Natural killer cell (primary cell): Measurements from ENCODE around the gene NDUFS6. TPM values are rescaled to one million over a fixed set of nuclear protein-coding genes. Genes with fewer than 3 reads are reported as not detected.

ENCODE experiments used
- ATAC-seq, 3 donors: fragments of 150-1000 bp in 2 of 3; fragments of 200-7000 bp in 1 of 3; cut with Tn5 transposase; 1 replicate in 1 of 3; 2 replicates in 2 of 3; pipeline ENCODE4 v1.10.0; 2021; ENCODE audit warnings: mild to moderate bottlenecking in 2 of 3, moderate library complexity in 2 of 3
- DNase-seq, 2 donors: peaks; one replicate each; pipeline versions ENCODE4 v3.0.0 to v3.0.0-alpha.2; 2013 to 2021; ENCODE audit warnings: mixed read lengths in 1 of 2
- H3K27ac ChIP-seq: one replicate; pipeline ENCODE4 v1.5.1; 2013; ENCODE audit warnings: mild to moderate bottlenecking, low read length
- H3K27me3 ChIP-seq: one replicate; pipeline ENCODE4 v1.6.1; 2013; ENCODE audit warnings: low read length; ENCODE audit not compliant: control insufficient read depth, insufficient read depth
- H3K36me3 ChIP-seq: one replicate; pipeline ENCODE4 v1.6.1; 2013; ENCODE audit warnings: low read length; ENCODE audit not compliant: control insufficient read depth, insufficient read depth
- H3K4me1 ChIP-seq: one replicate; pipeline ENCODE4 v1.6.1; 2013; ENCODE audit warnings: low read length; ENCODE audit not compliant: control insufficient read depth, insufficient read depth
- H3K4me3 ChIP-seq: one replicate; pipeline ENCODE4 v1.5.1; 2013; ENCODE audit warnings: low read length
- H3K9me3 ChIP-seq: one replicate; pipeline ENCODE4 v1.6.1; 2013; ENCODE audit warnings: low read length; ENCODE audit not compliant: control insufficient read depth, insufficient read depth
- H3K27ac Mint-ChIP-seq, 2 donors: one replicate each; pipeline ENCODE4 v1.8.0; 2022; ENCODE audit warnings: mild to moderate bottlenecking in 2 of 2, mixed read lengths in 2 of 2, moderate library complexity in 1 of 2
- H3K27me3 Mint-ChIP-seq, 2 donors: one replicate each; pipeline ENCODE4 v1.8.0; 2022; ENCODE audit warnings: low read depth in 2 of 2, mixed read lengths in 2 of 2
- H3K36me3 Mint-ChIP-seq: one replicate; pipeline ENCODE4 v1.8.0; 2022; ENCODE audit warnings: mixed read lengths
- H3K4me1 Mint-ChIP-seq, 2 donors: one replicate each; pipeline ENCODE4 v1.8.0; 2022; ENCODE audit warnings: mixed read lengths in 2 of 2
- H3K4me3 Mint-ChIP-seq: one replicate; pipeline ENCODE4 v1.8.0; 2022; ENCODE audit warnings: mild to moderate bottlenecking, moderate library complexity, mixed read lengths
- H3K9me3 Mint-ChIP-seq, 2 donors: one replicate each; pipeline ENCODE4 v1.8.0; 2022; ENCODE audit warnings: mixed read lengths in 2 of 2
- WGBS: methylation state at CpG from one replicate; pipeline ENCODE4 v1.1.7; 2013; ENCODE audit warnings: missing lambda C conversion rate; ENCODE audit not compliant: insufficient coverage; 5-methylcytosine and 5-hydroxymethylcytosine counted together
- intact Hi-C: fragments of 100-400 bp; cut with micrococcal nuclease; formaldehyde crosslinking; loops from one replicate; pipeline ENCODE4 v1.14.2; 2022
- total RNA-seq, 4 donors: library from RNA; stranded (reverse); fragments of 120-200 nt in 1 of 4; gene quantifications; one replicate each; pipeline versions ENCODE4 v1.2.3 to v1.2.4, GENCODE V29; 2013 to 2022
- TF ChIP-seq, protein P1 (sequence below): fragments of 200-600 bp; IDR thresholded peaks from one replicate; pipeline ENCODE4 v1.8.0; 2022; ENCODE audit warnings: antibody characterized with exemption

Gene NDUFS6
- total RNA-seq, 3 donors from 2014 or later (not counting 1 experiment from before 2014, with no cell fraction given): 19.2 to 25.9 (median 22.5) TPM

DNA sequence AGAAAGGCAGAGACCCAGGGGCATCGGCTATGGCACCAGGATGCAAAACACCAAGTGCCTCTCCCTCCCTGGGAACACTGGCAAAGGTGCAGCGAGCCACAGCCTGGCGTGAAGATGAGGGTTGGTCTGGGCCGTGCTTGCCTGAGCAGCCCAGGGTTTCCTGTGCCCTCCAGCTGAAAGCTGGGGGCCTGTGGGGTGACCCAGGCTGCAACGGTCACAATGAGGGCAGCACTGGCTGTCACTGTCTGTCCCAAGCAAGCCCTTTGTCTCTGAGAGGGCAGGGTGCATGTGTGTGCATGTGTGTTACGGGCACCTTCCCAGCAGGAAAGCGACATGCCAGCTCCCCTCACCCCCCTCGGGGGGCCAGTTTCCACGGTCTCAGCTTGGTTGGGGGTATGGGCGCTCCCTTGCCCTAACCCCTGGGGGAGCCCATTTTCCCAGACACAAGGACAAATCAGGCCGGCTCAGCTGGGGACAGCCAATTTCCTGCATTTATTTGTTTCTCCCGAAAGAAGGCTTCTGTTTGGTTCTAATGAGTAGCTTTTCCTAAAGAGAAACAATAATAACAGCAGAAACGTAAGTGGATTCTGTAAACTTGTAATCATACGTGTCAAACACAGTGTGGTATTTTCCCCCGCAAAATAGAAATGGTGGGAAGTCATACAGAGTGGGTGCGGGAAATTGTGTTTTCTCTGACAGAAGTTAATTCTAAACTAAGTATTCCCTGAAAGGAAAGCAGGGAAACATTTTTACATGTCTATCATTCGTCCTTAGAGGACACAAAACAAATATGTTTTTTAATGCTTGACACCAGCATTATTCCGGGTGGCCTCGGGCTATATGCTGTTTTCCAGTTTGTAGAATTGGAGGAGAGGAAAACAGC lies 22.8 kb upstream of the NDUFS6 start:
- H3K27ac ChIP-seq: no peak overlapping the region
- WGBS: 69% methylated on average over 17 of the region's 19 CpGs
- no peaks in the 10 kb centered on the region for H3K9me3 Mint-ChIP-seq
- H3K4me3 ChIP-seq: no peak overlapping the region
- H3K4me1 Mint-ChIP-seq: no peaks in the 10 kb centered on the region
- ATAC-seq (no peak), DNase-seq (no peak)
- no peaks in the 10 kb centered on the region for H3K4me1 ChIP-seq
- no peaks in the 10 kb centered on the region for H3K27me3 ChIP-seq
- H3K9me3 ChIP-seq: no peaks in the 10 kb centered on the region
- TF ChIP-seq, protein P1, sequence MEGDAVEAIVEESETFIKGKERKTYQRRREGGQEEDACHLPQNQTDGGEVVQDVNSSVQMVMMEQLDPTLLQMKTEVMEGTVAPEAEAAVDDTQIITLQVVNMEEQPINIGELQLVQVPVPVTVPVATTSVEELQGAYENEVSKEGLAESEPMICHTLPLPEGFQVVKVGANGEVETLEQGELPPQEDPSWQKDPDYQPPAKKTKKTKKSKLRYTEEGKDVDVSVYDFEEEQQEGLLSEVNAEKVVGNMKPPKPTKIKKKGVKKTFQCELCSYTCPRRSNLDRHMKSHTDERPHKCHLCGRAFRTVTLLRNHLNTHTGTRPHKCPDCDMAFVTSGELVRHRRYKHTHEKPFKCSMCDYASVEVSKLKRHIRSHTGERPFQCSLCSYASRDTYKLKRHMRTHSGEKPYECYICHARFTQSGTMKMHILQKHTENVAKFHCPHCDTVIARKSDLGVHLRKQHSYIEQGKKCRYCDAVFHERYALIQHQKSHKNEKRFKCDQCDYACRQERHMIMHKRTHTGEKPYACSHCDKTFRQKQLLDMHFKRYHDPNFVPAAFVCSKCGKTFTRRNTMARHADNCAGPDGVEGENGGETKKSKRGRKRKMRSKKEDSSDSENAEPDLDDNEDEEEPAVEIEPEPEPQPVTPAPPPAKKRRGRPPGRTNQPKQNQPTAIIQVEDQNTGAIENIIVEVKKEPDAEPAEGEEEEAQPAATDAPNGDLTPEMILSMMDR: no peak
- H3K27ac Mint-ChIP-seq: no peak overlapping the region
- intact Hi-C loops: no loop called here
- no peaks in the 10 kb centered on the region for H3K36me3 ChIP-seq
- peaks cover 0 to 6% of the 10 kb centered on the region in 2 donors for H3K27me3 Mint-ChIP-seq
- no peak overlapping the region for H3K4me3 Mint-ChIP-seq
- H3K36me3 Mint-ChIP-seq: no peaks in the 10 kb centered on the region

DNA sequence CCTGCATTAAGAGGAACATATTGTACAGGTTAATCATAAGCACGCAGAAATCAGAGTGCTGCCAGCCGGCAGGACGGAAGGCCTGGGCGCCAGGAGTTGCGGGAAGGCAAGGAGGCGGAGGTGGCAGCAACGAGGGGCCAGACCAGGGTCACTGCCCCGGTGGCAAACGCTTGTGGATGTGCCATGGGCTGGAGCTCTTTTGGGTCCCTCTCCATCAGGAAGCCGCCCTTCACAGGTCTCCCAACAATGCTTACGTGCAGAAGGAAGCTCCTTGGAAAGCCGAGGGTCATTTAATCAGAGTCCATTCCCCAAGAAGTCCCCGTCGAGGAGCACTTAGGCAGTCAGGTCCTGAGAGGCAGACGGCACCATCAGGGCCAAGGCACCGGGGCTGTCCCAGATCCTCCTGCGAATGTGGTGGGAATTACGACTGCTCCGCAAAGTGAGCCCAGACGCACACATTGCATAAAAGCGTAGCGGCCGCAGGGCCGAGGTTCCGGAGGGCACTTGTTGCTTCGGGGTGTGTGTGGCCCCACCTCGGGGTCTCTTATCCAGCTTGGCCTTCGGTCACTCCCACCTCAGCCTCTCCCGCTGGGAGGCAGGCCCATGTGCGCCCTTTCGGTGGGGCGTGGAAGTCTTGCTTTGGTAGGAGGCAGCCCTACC lies 22.1 kb upstream of the NDUFS6 start:
- DNase-seq (no peak), ATAC-seq (no peak)
- Mint-ChIP-seq H3K27ac (no peak overlapping the region), H3K36me3 (no peaks in the 10 kb centered on the region), H3K4me1 (no peaks in the 10 kb centered on the region), H3K27me3 (peaks cover under 1 to 7% of the 10 kb centered on the region in 2 donors), H3K9me3 (no peaks in the 10 kb centered on the region), H3K4me3 (no peak overlapping the region)
- Histone ChIP-seq H3K27ac (no peak overlapping the region), H3K9me3 (no peaks in the 10 kb centered on the region), H3K4me1 (no peaks in the 10 kb centered on the region), H3K36me3 (no peaks in the 10 kb centered on the region), H3K27me3 (no peaks in the 10 kb centered on the region), H3K4me3 (no peak overlapping the region)
- WGBS: 89% methylated on average over 32 of the region's 32 CpGs
- TF ChIP-seq, protein P1: no peak
- intact Hi-C loops: no loop called here

DNA sequence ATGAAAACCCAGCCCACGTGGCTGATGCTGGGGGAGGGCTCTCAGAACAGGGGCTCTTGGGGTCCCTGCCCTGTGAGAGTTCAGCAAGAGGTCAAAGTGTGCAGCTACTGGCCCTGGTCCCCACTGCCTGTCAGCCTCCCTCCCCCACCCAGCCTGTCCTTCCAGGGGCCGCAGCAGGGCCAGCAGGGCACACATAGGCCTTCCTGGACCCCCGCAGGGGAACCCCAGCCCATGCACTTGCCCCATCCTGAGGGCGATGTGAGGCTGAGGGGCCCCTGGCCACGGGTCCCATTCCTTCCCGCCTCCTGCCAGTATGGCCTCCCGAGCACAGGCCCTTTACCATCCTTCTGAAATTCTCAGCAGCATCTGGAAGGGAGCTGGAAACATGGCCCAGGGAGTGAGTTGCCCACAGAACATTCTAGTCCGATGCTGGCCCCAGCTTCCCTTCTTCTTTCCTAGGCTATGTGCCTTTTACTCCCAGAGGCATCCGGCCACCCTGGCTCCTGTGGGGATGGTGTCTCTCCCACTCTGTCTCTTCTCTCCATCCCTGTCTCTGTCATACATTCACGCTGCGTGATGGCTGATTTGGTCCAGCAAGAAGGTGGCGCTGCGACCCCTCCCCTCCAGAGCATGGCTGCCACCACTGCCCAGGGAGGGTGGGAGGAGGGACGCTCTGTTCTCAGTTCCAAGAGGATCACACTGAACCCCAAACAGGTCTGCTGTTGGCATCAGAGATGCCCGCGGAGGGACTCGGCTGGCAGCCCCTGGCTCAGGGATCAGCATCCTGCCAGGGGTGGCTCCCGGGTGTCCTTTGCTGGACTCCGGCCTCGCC lies 21.2 kb upstream of the NDUFS6 start:
- Histone ChIP-seq H3K4me1 (peaks cover 4% of the 10 kb centered on the region), H3K27me3 (no peaks in the 10 kb centered on the region), H3K4me3 (no peak overlapping the region), H3K27ac (no peak overlapping the region), H3K9me3 (no peaks in the 10 kb centered on the region), H3K36me3 (no peaks in the 10 kb centered on the region)
- peak overlapping the region in 1 of 2 donors; percentile 38 for H3K27ac Mint-ChIP-seq
- no peak for DNase-seq
- no peaks in the 10 kb centered on the region for H3K4me1 Mint-ChIP-seq
- no peaks in the 10 kb centered on the region for H3K36me3 Mint-ChIP-seq
- WGBS: 86% methylated on average over 20 of the region's 20 CpGs
- H3K4me3 Mint-ChIP-seq: no peak overlapping the region
- H3K9me3 Mint-ChIP-seq: no peaks in the 10 kb centered on the region
- peaks cover 9 to 13% of the 10 kb centered on the region in 2 donors for H3K27me3 Mint-ChIP-seq
- intact Hi-C loops: no loop called here
- ATAC-seq: no peak
- TF ChIP-seq, protein P1: no peak
